Trophoblast cell (in vitro differentiated cells and primary cell): Measurements from ENCODE around the gene RPS27A. TPM values are rescaled to one million over a fixed set of nuclear protein-coding genes. Genes with fewer than 3 reads are reported as not detected.
"Not testable (repeated sequence)": the region's sequence is repeated elsewhere in the genome, so short reads cannot be mapped to it uniquely, and the experiment has no call there.

Source experiments
- DNase-seq, 2 donors: peaks; one replicate each; pipeline ENCODE4 v3.0.0-alpha.2; 2016
- H2AFZ ChIP-seq: 2 replicates; pipeline ENCODE4 v1.6.1; 2013; ENCODE audit warnings: low read length, moderate library complexity, mild to moderate bottlenecking; ENCODE audit not compliant: insufficient read depth, poor library complexity
- H2AK5ac ChIP-seq: 2 replicates; pipeline ENCODE4 v1.6.1; 2013; ENCODE audit warnings: mild to moderate bottlenecking, low read length
- H2BK120ac ChIP-seq: 2 replicates; pipeline ENCODE4 v1.6.1; 2013; ENCODE audit warnings: low read length, mild to moderate bottlenecking, moderate library complexity; ENCODE audit not compliant: insufficient read depth, poor library complexity
- H2BK12ac ChIP-seq: 2 replicates; pipeline ENCODE4 v1.6.1; 2013; ENCODE audit warnings: mild to moderate bottlenecking, low read length, moderate library complexity
- H2BK5ac ChIP-seq: 2 replicates; pipeline ENCODE4 v1.6.1; 2013; ENCODE audit warnings: low read length, low read depth, moderate library complexity, mild to moderate bottlenecking; ENCODE audit not compliant: poor library complexity
- H3K14ac ChIP-seq: 2 replicates; pipeline ENCODE4 v1.6.1; 2013; ENCODE audit warnings: mild to moderate bottlenecking, low read length
- H3K18ac ChIP-seq: 2 replicates; pipeline ENCODE4 v1.6.1; 2013; ENCODE audit warnings: mild to moderate bottlenecking, low read length
- H3K23ac ChIP-seq: 2 replicates; pipeline ENCODE4 v1.6.1; 2013; ENCODE audit warnings: low read length
- H3K27ac ChIP-seq: 2 replicates; pipeline ENCODE4 v1.5.1; 2013; ENCODE audit warnings: low read depth, mild to moderate bottlenecking, inconsistent platforms, low read length, moderate library complexity
- H3K27me3 ChIP-seq: 2 replicates; pipeline ENCODE4 v1.6.1; 2013; ENCODE audit warnings: inconsistent platforms, mild to moderate bottlenecking, low read length, moderate library complexity; ENCODE audit not compliant: insufficient read depth
- H3K36me3 ChIP-seq, 2 experiments: 1 replicate in 1 of 2; 2 replicates in 1 of 2; pipeline ENCODE4 v1.6.1; 2013; ENCODE audit warnings: low read length in 2 of 2, mild to moderate bottlenecking in 2 of 2, moderate library complexity in 1 of 2; ENCODE audit not compliant: insufficient read depth in 2 of 2, control insufficient read depth in 1 of 2
- H3K4ac ChIP-seq: 2 replicates; pipeline ENCODE4 v1.6.1; 2013; ENCODE audit warnings: low read depth, mild to moderate bottlenecking, low read length, moderate library complexity
- H3K4me1 ChIP-seq, 2 experiments: 1 replicate in 1 of 2; 2 replicates in 1 of 2; pipeline ENCODE4 v1.6.1; 2013; ENCODE audit warnings: low read length in 2 of 2, mild to moderate bottlenecking in 2 of 2, moderate library complexity in 1 of 2; ENCODE audit not compliant: insufficient read depth in 2 of 2, control insufficient read depth in 1 of 2
- H3K4me2 ChIP-seq: 2 replicates; pipeline ENCODE4 v1.6.1; 2013; ENCODE audit warnings: inconsistent platforms, mild to moderate bottlenecking, low read length, moderate library complexity
- H3K4me3 ChIP-seq: 2 replicates; pipeline ENCODE4 v1.5.1; 2013; ENCODE audit warnings: mild to moderate bottlenecking, low read depth, low read length, inconsistent platforms
- H3K79me1 ChIP-seq: one replicate; pipeline ENCODE4 v1.6.1; 2013; ENCODE audit warnings: low read length
- H3K79me2 ChIP-seq: 2 replicates; pipeline ENCODE4 v1.6.1; 2013; ENCODE audit warnings: low read length, mild to moderate bottlenecking; ENCODE audit not compliant: control insufficient read depth, insufficient read depth, poor library complexity
- H3K9ac ChIP-seq: 2 replicates; pipeline ENCODE4 v1.6.1; 2013; ENCODE audit warnings: mild to moderate bottlenecking, low read length
- H3K9me3 ChIP-seq: 2 replicates; pipeline ENCODE4 v1.6.1; 2013; ENCODE audit warnings: low read depth, mild to moderate bottlenecking, control low read depth, inconsistent platforms, low read length; ENCODE audit not compliant: insufficient read depth
- H4K12ac ChIP-seq: 2 replicates; pipeline ENCODE4 v1.6.1; 2013; ENCODE audit warnings: low read depth, mild to moderate bottlenecking, low read length, moderate library complexity
- H4K8ac ChIP-seq: 2 replicates; pipeline ENCODE4 v1.6.1; 2013; ENCODE audit warnings: low read depth, mild to moderate bottlenecking, low read length, moderate library complexity
- H4K91ac ChIP-seq: one replicate; pipeline ENCODE4 v1.6.1; 2013; ENCODE audit warnings: low read depth, mild to moderate bottlenecking, low read length, moderate library complexity
- WGBS: extraction: QIAGEN DNeasy Blood & Tissue Kit; methylation state at CpG from one replicate; pipeline ENCODE4 v1.1.7; 2013; ENCODE audit warnings: missing lambda C conversion rate; ENCODE audit not compliant: insufficient read length, insufficient coverage; ENCODE audit errors: extremely low coverage; 5-methylcytosine and 5-hydroxymethylcytosine counted together
- polyA plus RNA-seq: library from polyadenylated mRNA; stranded (reverse); fragments of 200-250 nt; gene quantifications from 2 replicates; pipeline ENCODE4 v1.2.3, GENCODE V29; 2013

RPS27A gene
- 1,897 and 1,908 TPM in 2 replicates for polyA plus RNA-seq

DNA sequence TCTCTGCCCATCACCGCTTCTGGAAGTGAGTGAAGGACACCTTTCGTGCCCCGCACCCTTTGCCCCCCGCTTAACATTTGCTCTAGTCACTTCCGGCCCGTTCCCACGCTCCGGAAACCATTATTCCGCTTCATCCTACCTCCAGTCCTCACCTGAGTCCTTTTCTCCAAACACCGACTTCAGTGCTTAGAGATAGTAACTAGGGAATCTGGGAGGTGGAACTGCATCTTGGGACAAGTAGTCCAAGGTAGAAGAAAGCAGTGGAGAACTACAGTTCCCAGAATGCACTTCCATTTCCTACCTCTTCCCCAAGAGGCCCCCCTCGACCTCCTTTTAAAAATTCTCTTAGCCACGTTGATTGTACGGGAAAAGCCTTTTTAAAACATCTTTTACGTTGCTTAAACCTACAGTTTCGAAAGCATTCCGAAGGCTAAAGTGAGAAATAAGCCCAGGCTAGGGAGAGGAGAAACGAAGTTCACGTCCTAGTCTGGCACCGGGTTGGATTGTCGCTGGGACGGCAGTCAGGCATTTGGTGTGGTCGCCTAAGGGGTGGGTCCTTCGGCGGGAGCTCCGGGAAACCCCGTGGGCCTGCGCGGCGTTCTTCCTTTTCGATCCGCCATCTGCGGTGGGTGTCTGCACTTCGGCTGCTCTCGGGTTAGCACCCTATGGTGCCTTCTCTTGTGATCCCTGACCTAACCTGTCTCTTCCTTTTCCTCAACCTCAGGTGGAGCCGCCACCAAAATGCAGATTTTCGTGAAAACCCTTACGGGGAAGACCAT is at the start of gene RPS27A, which contains the start of gene CLHC1:
RPS27A (plus strand) TSS at position 605 of the 779 bp plus-strand sequence; CDS start at position 742, 137 bp downstream.
CLHC1 (minus strand) TSS at position 210 of the 779 bp plus-strand sequence. CDS start 9,882 bp downstream, outside the sequence.
- Histone ChIP-seq H4K91ac (peak within 1 kb of the TSS; percentile 96), H3K4ac (peak within 1 kb of the TSS; percentile 90), H3K23ac (no peak within 1 kb of the TSS), H3K4me1 (peaks cover 2 to 9% of the 10 kb centered on the region in 2 experiments), H3K4me3 (peak within 1 kb of the TSS; percentile 88), H2BK12ac (no peak within 1 kb of the TSS), H3K27me3 (no peaks in the 10 kb centered on the region), H2BK5ac (peak within 1 kb of the TSS; percentile 93), H3K27ac (peak within 1 kb of the TSS; percentile 94), H3K14ac (peak within 1 kb of the TSS; percentile 94), H3K9me3 (no peaks in the 10 kb centered on the region), H3K9ac (peak within 1 kb of the TSS; percentile 96), H3K79me2 (peaks cover 12% of the 10 kb centered on the region), H4K12ac (peak within 1 kb of the TSS; percentile 95), H3K79me1 (peaks cover 14% of the 10 kb centered on the region), H4K8ac (peak within 1 kb of the TSS; percentile 98), H3K36me3 (peaks cover 5 to 23% of the 10 kb centered on the region in 2 experiments), H2BK120ac (peak within 1 kb of the TSS; percentile 59), H3K18ac (peak within 1 kb of the TSS; percentile 86), H2AFZ (peak within 1 kb of the TSS; percentile 65), H3K4me2 (peak within 1 kb of the TSS; percentile 90), H2AK5ac (peak within 1 kb of the TSS; percentile 22)
- DNase-seq = peak; percentile 83 to 97
- no CpG with 5 or more reads among the region's 37 CpGs for WGBS

DNA sequence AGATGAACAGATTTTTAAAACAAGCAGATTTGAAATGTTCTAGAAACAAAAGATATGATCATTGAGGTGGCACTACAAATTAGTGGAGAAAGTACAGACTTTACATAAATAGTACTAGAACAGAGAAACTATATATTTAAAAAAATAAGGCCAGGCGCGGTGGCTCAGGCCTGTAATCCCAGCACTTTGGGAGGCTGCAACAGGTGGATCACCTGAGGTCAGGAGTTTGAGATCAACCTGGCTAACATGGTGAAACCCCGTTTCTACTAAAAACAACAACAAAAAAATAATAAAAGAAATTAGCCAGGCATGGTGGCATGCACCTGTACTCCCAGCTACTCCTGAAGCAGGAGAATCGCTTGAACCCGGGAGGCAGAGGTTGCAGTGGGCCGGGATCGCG is 45.7 kb upstream of the RPS27A start:
- not testable (repeated sequence) for H3K23ac ChIP-seq, H3K79me2 ChIP-seq, H3K9ac ChIP-seq, DNase-seq, H3K4me3 ChIP-seq, H3K27ac ChIP-seq, H3K4ac ChIP-seq, H3K18ac ChIP-seq, H3K14ac ChIP-seq, H3K4me2 ChIP-seq, H4K12ac ChIP-seq, H2BK12ac ChIP-seq, H3K9me3 ChIP-seq, H2AK5ac ChIP-seq, H3K79me1 ChIP-seq, H2BK120ac ChIP-seq, H3K36me3 ChIP-seq, H4K91ac ChIP-seq, H4K8ac ChIP-seq, H2AFZ ChIP-seq, H2BK5ac ChIP-seq, H3K27me3 ChIP-seq, H3K4me1 ChIP-seq
- no CpG with 5 or more reads among the region's 8 CpGs for WGBS

DNA sequence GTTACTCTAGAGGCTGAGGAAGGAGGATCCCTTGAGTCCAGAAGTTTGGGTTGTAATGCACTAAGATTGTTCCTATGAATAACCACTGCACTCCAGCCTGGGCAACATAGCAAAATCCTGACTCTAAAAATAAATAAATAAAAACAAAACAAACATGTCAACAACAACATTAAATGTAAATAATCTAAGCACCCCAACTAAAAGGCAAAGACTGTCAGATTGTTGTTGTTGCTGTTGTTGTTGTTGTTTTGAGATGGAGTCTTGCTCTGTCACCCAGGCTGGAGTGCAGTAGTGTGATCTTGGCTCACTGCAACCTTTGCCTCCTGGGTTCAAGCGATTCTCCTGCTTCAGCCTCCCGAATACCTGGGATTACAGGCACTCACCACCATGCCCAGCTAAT is 40.6 kb upstream of the RPS27A start:
- H4K91ac ChIP-seq, H3K27ac ChIP-seq, H2AFZ ChIP-seq, H2BK5ac ChIP-seq, H3K4me2 ChIP-seq, H3K14ac ChIP-seq, H3K27me3 ChIP-seq, H3K4me3 ChIP-seq, H4K12ac ChIP-seq, H3K18ac ChIP-seq, H3K4me1 ChIP-seq, H2AK5ac ChIP-seq, H2BK120ac ChIP-seq, H3K9ac ChIP-seq, H2BK12ac ChIP-seq, DNase-seq, H3K79me2 ChIP-seq, H3K9me3 ChIP-seq, H3K23ac ChIP-seq, H3K4ac ChIP-seq, H4K8ac ChIP-seq, H3K79me1 ChIP-seq, H3K36me3 ChIP-seq: not testable (repeated sequence)
- WGBS = no CpG with 5 or more reads among the region's 2 CpGs

DNA sequence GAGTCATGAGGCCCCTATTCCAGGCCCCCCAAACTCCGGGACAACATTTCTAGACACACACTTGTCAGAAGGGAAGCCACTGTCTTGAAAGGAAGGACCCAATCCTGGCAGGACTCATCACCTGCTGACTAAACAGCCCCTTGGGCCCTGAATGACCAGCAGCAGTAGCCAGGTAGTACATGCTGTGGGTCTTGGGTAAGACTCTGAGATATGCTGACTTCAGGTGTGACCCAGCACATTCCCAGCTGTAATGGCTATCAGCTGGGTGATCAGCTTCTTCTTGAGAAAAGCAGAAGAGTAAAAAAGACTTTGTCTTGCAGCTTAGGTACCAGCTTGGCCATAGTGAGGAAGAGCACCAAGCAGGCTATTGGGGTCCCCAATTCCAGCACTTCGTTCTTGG is 36.0 kb upstream of the RPS27A start:
- Histone ChIP-seq H3K4me1 (no peaks in the 10 kb centered on the region), H3K79me2 (no peaks in the 10 kb centered on the region), H3K9me3 (no peaks in the 10 kb centered on the region), H2BK5ac (no peak overlapping the region), H3K4ac (no peak overlapping the region), H2BK12ac (no peak overlapping the region), H4K8ac (no peak overlapping the region), H3K4me2 (no peak overlapping the region), H3K36me3 (peaks cover 7 to 11% of the 10 kb centered on the region in 2 experiments), H2AFZ (no peak overlapping the region), H4K12ac (no peak overlapping the region), H3K14ac (no peak overlapping the region), H3K79me1 (no peaks in the 10 kb centered on the region), H3K27ac (no peak overlapping the region), H2AK5ac (no peak overlapping the region), H4K91ac (no peak overlapping the region), H3K27me3 (no peaks in the 10 kb centered on the region), H3K18ac (no peak overlapping the region), H3K23ac (no peak overlapping the region), H3K9ac (no peak overlapping the region), H3K4me3 (no peak overlapping the region), H2BK120ac (no peak overlapping the region)
- no CpG with 5 or more reads among the region's 2 CpGs for WGBS
- peak; percentile 52 to 57 for DNase-seq
